ENCODE results near the gene UBE2J2.

The UBE2J2 gene

DNA sequence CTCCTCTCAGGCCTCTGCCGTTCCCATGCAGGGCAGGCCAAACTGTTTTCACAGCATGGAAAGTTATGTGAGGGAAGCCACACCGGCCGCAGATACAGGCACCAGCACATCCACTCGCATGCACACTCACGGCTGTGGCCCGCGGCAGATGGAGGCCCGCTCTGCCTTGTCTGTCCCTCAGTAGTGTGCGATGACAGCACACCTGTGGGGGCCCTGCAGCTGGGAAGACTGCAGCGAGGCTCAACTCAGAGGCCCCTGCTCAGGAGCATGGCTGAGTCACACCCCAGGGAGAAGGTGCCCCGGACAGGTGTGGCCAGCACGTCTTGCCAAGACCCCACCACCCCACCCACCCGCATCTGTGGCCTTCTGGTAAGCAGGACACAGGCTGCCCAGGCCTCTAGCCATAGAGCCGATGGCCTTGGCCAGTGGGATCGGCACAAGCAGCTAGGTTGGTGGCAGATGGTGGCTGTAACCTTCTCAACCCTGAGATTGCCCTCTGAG, 1.3 kb upstream of the UBE2J2 start:
- ChIA-PET CTCF (no interaction called here), POLR2A (interaction anchor here (1.2 kb wide), 1 partner anchor 24 kb away, joined by 3 read pairs; no protein-coding TSS in a partner anchor)
- TF ChIP-seq FOXA1 (IDR thresholded peaks at IDR 0.05) (no peak), ARNT (IDR thresholded peaks at IDR 0.05) (no peak), CTBP1 (IDR thresholded peaks at IDR 0.05; ENCODE audit: borderline replicate concordance) (no peak), TARDBP (IDR thresholded peaks at IDR 0.05) (no peak), HDGF (IDR thresholded peaks at IDR 0.05; ENCODE audit: borderline replicate concordance) (no peak), SUZ12 (IDR thresholded peaks at IDR 0.05) (no peak), NFRKB (IDR thresholded peaks at IDR 0.05) (no peak), FOXK2 (IDR thresholded peaks at IDR 0.05) (no peak), LEF1 (IDR thresholded peaks at IDR 0.05; ENCODE audit: borderline replicate concordance) (no peak), FOXM1 (IDR thresholded peaks at IDR 0.05; ENCODE audit: borderline replicate concordance) (no peak), ELF4 (IDR thresholded peaks at IDR 0.05) (no peak), ZNF384 (IDR thresholded peaks at IDR 0.05) (no peak), L3MBTL2 (conservative IDR thresholded peaks at IDR 0.05) (no peak), BHLHE40 (IDR thresholded peaks at IDR 0.05; ENCODE audit: borderline replicate concordance) (no peak), SP1 (IDR thresholded peaks at IDR 0.05) (no peak)
- TF ChIP-seq, protein P1, sequence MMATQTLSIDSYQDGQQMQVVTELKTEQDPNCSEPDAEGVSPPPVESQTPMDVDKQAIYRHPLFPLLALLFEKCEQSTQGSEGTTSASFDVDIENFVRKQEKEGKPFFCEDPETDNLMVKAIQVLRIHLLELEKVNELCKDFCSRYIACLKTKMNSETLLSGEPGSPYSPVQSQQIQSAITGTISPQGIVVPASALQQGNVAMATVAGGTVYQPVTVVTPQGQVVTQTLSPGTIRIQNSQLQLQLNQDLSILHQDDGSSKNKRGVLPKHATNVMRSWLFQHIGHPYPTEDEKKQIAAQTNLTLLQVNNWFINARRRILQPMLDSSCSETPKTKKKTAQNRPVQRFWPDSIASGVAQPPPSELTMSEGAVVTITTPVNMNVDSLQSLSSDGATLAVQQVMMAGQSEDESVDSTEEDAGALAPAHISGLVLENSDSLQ (IDR thresholded peaks at IDR 0.05): no peak
- DNase-seq (ENCODE audit: extremely low spot score): no peak

DNA sequence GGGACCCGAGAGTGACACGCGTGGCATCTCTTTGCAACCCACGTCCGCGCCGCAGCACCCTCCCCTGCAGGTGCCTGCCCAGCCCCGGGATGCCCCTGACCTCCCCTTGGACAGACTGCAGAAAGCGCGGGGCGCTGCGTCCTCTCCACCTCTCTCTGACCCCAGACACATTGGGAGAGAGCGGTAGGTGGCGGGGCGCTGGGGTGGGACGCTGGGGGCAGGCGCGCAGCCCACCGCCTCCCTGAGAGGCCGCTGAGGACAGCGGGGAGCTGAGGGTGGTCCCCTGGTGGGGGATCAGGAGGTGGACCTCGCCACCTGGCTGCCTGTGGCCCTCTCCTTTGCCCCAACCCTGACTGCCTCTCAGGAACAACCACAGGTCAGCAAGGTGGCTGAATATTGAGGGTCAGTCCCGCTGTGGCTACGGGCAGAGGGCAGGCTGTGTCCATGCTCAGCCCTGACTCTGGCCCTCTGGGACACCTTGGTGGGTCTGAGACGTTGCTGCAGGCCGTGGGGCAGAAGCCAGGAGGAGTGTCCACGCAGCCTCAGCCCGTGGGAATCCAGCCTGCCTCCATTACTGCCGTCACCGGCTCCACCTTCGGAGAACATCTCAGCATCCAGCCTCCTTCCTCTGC, 761 bp upstream of the UBE2J2 start:
- TF ChIP-seq, protein P1 (IDR thresholded peaks at IDR 0.05): no peak
- TF ChIP-seq ELF4 (IDR thresholded peaks at IDR 0.05): no peak
- DNase-seq (ENCODE audit: extremely low spot score): no peak
- ChIA-PET POLR2A (interaction anchor here (1.0 to 1.4 kb wide), 3 partner anchors 11 to 24 kb away, joined by 3 to 8 read pairs (median 3); no protein-coding TSS in a partner anchor), CTCF (no interaction called here)

DNA sequence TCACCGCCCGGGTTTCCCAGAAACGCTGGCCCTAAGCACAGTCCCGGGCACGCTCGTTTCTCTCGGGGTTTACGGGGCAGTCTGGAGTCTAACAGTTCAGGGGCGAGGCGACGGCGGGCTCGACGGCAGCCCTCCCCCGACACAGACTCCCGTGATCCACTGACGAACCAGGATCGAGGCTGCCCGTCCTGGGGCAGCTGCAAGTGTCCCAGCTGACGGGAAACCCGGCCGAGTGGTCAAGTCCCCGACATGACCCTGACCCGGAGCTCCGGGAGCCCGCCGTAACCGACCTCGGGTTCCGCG, 494 bp downstream of the UBE2J2 start:
- TF ChIP-seq SP1 (IDR thresholded peaks at IDR 0.05) (no peak), HDGF (IDR thresholded peaks at IDR 0.05; ENCODE audit: borderline replicate concordance) (no peak), ARNT (IDR thresholded peaks at IDR 0.05) (no peak), FOXK2 (IDR thresholded peaks at IDR 0.05) (no peak), TARDBP (IDR thresholded peaks at IDR 0.05) (no peak), FOXA1 (IDR thresholded peaks at IDR 0.05) (no peak), SUZ12 (IDR thresholded peaks at IDR 0.05) (no peak), BHLHE40 (IDR thresholded peaks at IDR 0.05; ENCODE audit: borderline replicate concordance) (no peak), LEF1 (IDR thresholded peaks at IDR 0.05; ENCODE audit: borderline replicate concordance) (no peak), NFRKB (IDR thresholded peaks at IDR 0.05) (no peak), L3MBTL2 (conservative IDR thresholded peaks at IDR 0.05) (no peak), ZNF384 (IDR thresholded peaks at IDR 0.05) (no peak), ELF4 (IDR thresholded peaks at IDR 0.05) (no peak), FOXM1 (IDR thresholded peaks at IDR 0.05; ENCODE audit: borderline replicate concordance) (no peak), CTBP1 (IDR thresholded peaks at IDR 0.05; ENCODE audit: borderline replicate concordance) (no peak)
- TF ChIP-seq, protein P1 (IDR thresholded peaks at IDR 0.05): no peak
- no peak for DNase-seq (ENCODE audit: extremely low spot score)
- CTCF ChIA-PET: no interaction called here
- POLR2A ChIA-PET: interaction anchor here (0.7 to 1.4 kb wide), 9 partner anchors 12 to 250 kb away, joined by 3 to 8 read pairs (median 3); no protein-coding TSS in a partner anchor

DNA sequence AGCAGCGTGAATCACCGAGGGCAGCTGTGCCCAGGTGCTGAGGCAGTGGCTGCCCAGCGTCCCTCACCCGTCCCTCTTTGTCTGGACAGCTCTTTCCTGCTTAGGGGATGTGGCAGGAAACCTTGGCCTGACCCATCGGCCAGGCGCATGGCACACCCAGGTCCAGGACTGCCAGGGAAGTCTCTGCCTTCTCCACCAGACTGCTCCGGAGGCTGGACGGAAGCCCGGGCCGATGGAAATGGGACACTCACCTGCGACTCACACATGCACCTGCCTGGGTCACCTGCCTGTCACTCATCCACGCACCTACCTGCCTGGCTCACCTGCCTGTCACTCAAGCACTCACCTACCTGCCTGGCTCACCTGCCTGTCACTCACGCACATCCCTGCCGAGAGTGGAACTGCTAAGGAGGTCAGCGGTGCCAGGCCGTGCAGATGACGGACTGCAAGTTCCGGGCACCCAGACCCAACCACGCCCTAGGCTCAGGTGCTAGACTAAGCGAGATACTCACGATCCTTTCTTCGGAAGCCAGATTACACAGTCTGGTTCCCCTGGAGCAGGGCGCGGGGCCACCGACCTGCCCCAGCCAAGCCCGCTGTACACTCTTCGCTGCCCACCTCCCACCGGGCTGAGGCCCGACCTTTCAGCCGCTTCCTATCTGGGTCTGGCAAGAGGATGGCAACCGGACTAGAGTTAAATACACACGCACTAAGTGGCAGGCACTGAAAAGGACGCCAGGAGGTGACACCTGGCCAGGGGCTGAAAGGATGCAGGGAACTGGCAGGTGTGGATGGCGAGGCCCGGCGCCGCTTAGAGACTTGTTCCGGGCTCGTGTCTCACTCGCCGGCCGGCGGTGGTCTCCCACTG, 1.1 kb downstream of the UBE2J2 start:
- ChIA-PET CTCF (interaction anchor here (0.6 kb wide), 1 partner anchor 212 kb away, joined by 3 read pairs; no protein-coding TSS in a partner anchor), POLR2A (interaction anchor here (0.9 to 1.1 kb wide), 6 partner anchors 12 to 249 kb away, joined by 3 to 6 read pairs (median 4); no protein-coding TSS in a partner anchor)
- DNase-seq (ENCODE audit: extremely low spot score): no peak
- TF ChIP-seq SUZ12 (IDR thresholded peaks at IDR 0.05): no peak
- TF ChIP-seq, protein P1 (IDR thresholded peaks at IDR 0.05): peak; percentile 89

DNA sequence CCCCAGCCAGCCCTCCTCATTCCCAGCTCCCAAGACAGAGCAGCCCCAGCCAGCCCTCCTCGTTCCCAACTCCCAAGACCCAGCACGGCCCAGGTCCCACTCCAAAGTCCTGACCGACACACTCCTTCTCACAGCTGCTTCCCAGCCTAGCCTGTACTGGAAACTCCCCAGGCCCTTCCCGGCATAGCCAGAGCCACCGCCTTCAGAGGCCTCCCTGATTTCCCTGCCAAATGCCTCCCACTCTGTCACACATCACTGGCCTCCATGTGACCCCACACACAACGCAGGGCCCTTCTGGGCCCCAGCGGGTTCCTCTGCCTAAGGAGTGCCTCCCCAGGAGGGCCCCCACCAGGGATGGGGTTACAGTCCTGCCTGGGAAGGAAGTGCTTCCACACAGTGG, 2.8 kb downstream of the UBE2J2 start:
- DNase-seq (ENCODE audit: extremely low spot score): no peak
- TF ChIP-seq ZNF384 (IDR thresholded peaks at IDR 0.05): no peak
- no peak for TF ChIP-seq SP1 (IDR thresholded peaks at IDR 0.05)
- no peak for TF ChIP-seq SUZ12 (IDR thresholded peaks at IDR 0.05)
- no peak for TF ChIP-seq CTBP1 (IDR thresholded peaks at IDR 0.05; ENCODE audit: borderline replicate concordance)
- no peak for TF ChIP-seq TARDBP (IDR thresholded peaks at IDR 0.05)
- TF ChIP-seq LEF1 (IDR thresholded peaks at IDR 0.05; ENCODE audit: borderline replicate concordance): no peak
- no peak for TF ChIP-seq ELF4 (IDR thresholded peaks at IDR 0.05)
- TF ChIP-seq, protein P1 (IDR thresholded peaks at IDR 0.05): no peak
- POLR2A ChIA-PET: no interaction called here
- CTCF ChIA-PET: no interaction called here

Measured in HEK293T (cell line).